ENCODE results near the gene CCDC136.

- no peak for TF ChIP-seq EZH2phosphoT487 (IDR thresholded peaks at IDR 0.05; ENCODE audit: borderline replicate concordance, low read depth, low read length)
- TF ChIP-seq CTCF (conservative IDR thresholded peaks at IDR 0.05; ENCODE audit: low read length), result no peak
Measured at GRCh38 chr7:128856001-128856718, 64.4 kb downstream of the CCDC136 start.

Measured in OCI-LY7 (cell line).